Measurements from ENCODE around the gene RALGAPA2. TPM values are rescaled to one million over a fixed set of nuclear protein-coding genes. Genes with fewer than 3 reads are reported as not detected.

RALGAPA2 gene
- total and polyA plus RNA-seq, 2 donors (not counting 3 experiments of a cell fraction or from before 2014, with no cell fraction given): 10.0 to 46.8 TPM

DNA sequence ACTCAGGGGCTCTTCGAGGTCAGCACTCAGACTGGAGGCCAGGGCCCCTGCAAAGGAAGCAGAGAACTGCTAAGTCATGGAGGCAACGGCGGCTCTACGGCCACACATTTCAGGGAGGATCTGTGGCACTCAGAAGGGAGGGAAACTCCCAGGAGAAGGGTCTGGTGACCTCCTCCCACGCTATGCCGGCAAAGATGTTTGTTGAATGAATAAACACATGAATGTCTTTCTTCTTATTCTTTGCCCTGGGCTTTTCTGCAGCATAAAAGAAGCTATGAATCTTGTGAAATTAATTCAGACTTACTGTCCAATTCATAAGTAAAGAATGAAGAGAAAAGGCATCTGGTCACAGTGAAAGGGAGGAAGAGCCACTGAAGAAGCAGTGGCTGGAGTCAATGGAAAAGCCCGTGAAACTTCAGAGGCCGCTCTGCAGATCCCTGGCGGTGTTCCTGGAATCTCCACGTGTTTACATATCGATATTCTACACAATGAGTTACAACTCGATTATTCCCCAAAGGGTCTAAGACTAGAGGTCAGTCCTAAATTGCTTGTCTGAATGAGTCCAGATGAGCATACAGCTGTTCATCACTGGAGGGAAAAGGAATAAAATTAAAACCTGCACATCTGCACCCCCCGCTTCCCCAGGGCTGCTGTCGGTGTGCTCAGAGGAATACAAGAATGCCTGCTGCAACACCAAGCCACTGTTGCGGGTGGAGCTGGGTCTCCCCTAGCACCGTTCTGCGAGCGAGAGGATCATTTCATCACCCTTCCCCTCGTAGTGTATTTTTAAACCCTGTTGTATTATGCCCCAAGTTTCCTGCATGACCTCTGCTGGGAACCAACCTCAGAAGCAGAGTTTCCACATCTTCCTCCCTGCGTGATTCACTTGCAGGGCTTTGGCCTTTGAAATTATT lies 319.0 kb downstream of the RALGAPA2 start:
- no peaks in the 10 kb centered on the region for H3K27me3 ChIP-seq (ENCODE audit: control insufficient read depth in 2 of 2, insufficient read depth in 2 of 2, low read length in 2 of 2)
- H3K4me3 ChIP-seq (replicated peaks in 1 of 3; ENCODE audit: insufficient read depth in 1 of 3, low read depth in 1 of 3, low read length in 3 of 3): no peak overlapping the region
- H3K9ac ChIP-seq (replicated peaks; ENCODE audit: extremely low read depth, insufficient read depth, low read length): no peak overlapping the region
- no peaks in the 10 kb centered on the region for H3K4me1 ChIP-seq (ENCODE audit: control insufficient read depth, extremely low read depth, insufficient read depth, low read length)
- H3K27ac ChIP-seq (ENCODE audit: insufficient read depth, low read depth, low read length): no peak overlapping the region
- peaks cover 0 to 17% of the 10 kb centered on the region in 2 experiments for H3K36me3 ChIP-seq (ENCODE audit: control insufficient read depth in 2 of 2, extremely low read depth in 1 of 2, insufficient read depth in 2 of 2, low read length in 2 of 2)
- intact Hi-C loops (cut with micrococcal nuclease): no loop called here
- ChIA-PET CTCF (no interaction called here), POLR2A (no interaction called here)
- no peak overlapping the region for H2AFZ ChIP-seq (ENCODE audit: low read depth, low read length)
- H3K4me2 ChIP-seq (ENCODE audit: insufficient read depth, low read length): no peak overlapping the region
- no TSS peak for BruUV-seq (replicated peaks)
- H3K79me2 ChIP-seq (ENCODE audit: control insufficient read depth, insufficient read depth, low read length): no peaks in the 10 kb centered on the region
- dilution Hi-C loops (cut with MboI; ENCODE audit: extremely low pct_ligation_motif_present, low sequenced_read_pairs): no loop called here
- no peaks in the 10 kb centered on the region for H4K20me1 ChIP-seq (replicated peaks; ENCODE audit: control insufficient read depth, extremely low read depth, insufficient read depth, low read length)
- H3K9me1 ChIP-seq (replicated peaks; ENCODE audit: control insufficient read depth, extremely low read depth, insufficient read depth, low read length): no peaks in the 10 kb centered on the region
- no peak for FAIRE-seq
- DNase-seq (ENCODE audit: low read depth, low spot score): no peak
- TF ChIP-seq POLR2AphosphoS5 (IDR thresholded peaks at IDR 0.05; ENCODE audit: insufficient read depth, low read depth, low read length): no peak
- no peaks in the 10 kb centered on the region for H3K9me3 ChIP-seq (replicated peaks; ENCODE audit: control insufficient read depth, insufficient read depth, low read length)

DNA sequence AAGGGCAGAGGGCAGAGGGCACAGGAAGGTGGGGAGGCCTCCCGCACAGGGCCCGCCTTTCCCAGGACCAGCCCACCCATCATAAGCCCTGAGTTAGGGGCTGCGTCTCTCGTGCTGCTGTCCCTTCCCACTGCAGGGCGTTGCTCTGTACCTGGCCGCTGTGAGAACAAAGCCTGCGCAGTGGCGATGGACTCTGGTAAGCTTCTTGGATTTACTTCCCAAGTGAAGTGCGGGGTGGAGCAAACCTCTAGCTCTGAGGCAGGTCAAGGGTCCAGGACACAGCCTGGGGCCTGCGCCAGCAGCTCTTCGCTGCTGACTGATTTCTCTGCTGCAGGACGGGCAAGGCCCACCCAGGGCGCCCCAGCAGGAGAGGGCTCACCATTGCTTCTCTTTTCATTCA lies 320.7 kb downstream of the RALGAPA2 start:
- CTCF ChIA-PET: no interaction called here
- H3K27me3 ChIP-seq (ENCODE audit: control insufficient read depth in 2 of 2, insufficient read depth in 2 of 2, low read length in 2 of 2): no peaks in the 10 kb centered on the region
- FAIRE-seq: no peak

More for the DNA sequence above, 320.7 kb downstream of the RALGAPA2 start:
- Histone ChIP-seq H2AFZ (ENCODE audit: low read depth, low read length) (no peak overlapping the region), H3K36me3 (ENCODE audit: control insufficient read depth in 2 of 2, extremely low read depth in 1 of 2, insufficient read depth in 2 of 2, low read length in 2 of 2) (peaks cover 0 to 16% of the 10 kb centered on the region in 2 experiments), H3K79me2 (ENCODE audit: control insufficient read depth, insufficient read depth, low read length) (no peaks in the 10 kb centered on the region), H3K9me1 (replicated peaks; ENCODE audit: control insufficient read depth, extremely low read depth, insufficient read depth, low read length) (no peaks in the 10 kb centered on the region), H3K9ac (replicated peaks; ENCODE audit: extremely low read depth, insufficient read depth, low read length) (no peak overlapping the region), H3K4me2 (ENCODE audit: insufficient read depth, low read length) (no peak overlapping the region), H3K4me3 (replicated peaks in 1 of 3; ENCODE audit: insufficient read depth in 1 of 3, low read depth in 1 of 3, low read length in 3 of 3) (no peak overlapping the region), H3K4me1 (ENCODE audit: control insufficient read depth, extremely low read depth, insufficient read depth, low read length) (no peaks in the 10 kb centered on the region), H4K20me1 (replicated peaks; ENCODE audit: control insufficient read depth, extremely low read depth, insufficient read depth, low read length) (no peaks in the 10 kb centered on the region), H3K9me3 (replicated peaks; ENCODE audit: control insufficient read depth, insufficient read depth, low read length) (no peaks in the 10 kb centered on the region), H3K27ac (ENCODE audit: insufficient read depth, low read depth, low read length) (no peak overlapping the region)
- dilution Hi-C loops (cut with MboI; ENCODE audit: extremely low pct_ligation_motif_present, low sequenced_read_pairs): no loop called here
- TF ChIP-seq FOS (IDR thresholded peaks at IDR 0.05; ENCODE audit: borderline replicate concordance, insufficient read depth, low read length) (no peak), POLR2A (IDR thresholded peaks at IDR 0.05; ENCODE audit: low read depth, low read length) (no peak), CTCF (IDR thresholded peaks at IDR 0.05; ENCODE audit: extremely low read depth in 1 of 2, insufficient read depth in 1 of 2, low read depth in 1 of 2, low read length in 2 of 2) (no peak), JUN (IDR thresholded peaks at IDR 0.05; ENCODE audit: borderline replicate concordance, insufficient read depth, insufficient read length, low read depth) (no peak), MYC (IDR thresholded peaks at IDR 0.05; ENCODE audit: low read depth, low read length) (no peak), POLR2AphosphoS5 (IDR thresholded peaks at IDR 0.05; ENCODE audit: insufficient read depth, low read depth, low read length) (no peak), GATA2 (IDR thresholded peaks at IDR 0.05; ENCODE audit: insufficient read depth, insufficient read length, low read depth, low read length) (no peak)
- TF ChIP-seq, protein P1, sequence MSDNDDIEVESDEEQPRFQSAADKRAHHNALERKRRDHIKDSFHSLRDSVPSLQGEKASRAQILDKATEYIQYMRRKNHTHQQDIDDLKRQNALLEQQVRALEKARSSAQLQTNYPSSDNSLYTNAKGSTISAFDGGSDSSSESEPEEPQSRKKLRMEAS (IDR thresholded peaks at IDR 0.05; ENCODE audit: insufficient read depth, insufficient read length): no peak
- POLR2A ChIA-PET: no interaction called here
- intact Hi-C loops (cut with micrococcal nuclease): no loop called here
- no peak for DNase-seq (ENCODE audit: low read depth, low spot score)
- no TSS peak for BruUV-seq (replicated peaks)

Data from endothelial cell of umbilical vein (primary cell).